NB4 (cell line): ENCODE measurements around the gene AGFG2.
A peak's percentile ranks its signal among the peaks of the same experiment; 100 is the strongest.

Experiments used
- DNase-seq: peaks from one replicate; pipeline ENCODE4 v3.0.0; 2010; ENCODE audit warnings: low read depth
- H3K4me3 ChIP-seq: one replicate; pipeline ENCODE4 v1.5.1; 2011; ENCODE audit warnings: mild to moderate bottlenecking, low read depth, low read length, moderate library complexity
- CTCF ChIP-seq: IDR thresholded peaks from one replicate; pipeline ENCODE4 v1.5.1; 2012; ENCODE audit warnings: low read depth, low read length
- MAX ChIP-seq: IDR thresholded peaks from 2 replicates; pipeline ENCODE4 v1.6.1; 2011; ENCODE audit warnings: low read depth, low read length
- MYC ChIP-seq: IDR thresholded peaks from 2 replicates; pipeline ENCODE4 v1.6.1; 2011; ENCODE audit warnings: low read depth, low read length
- POLR2A ChIP-seq: IDR thresholded peaks from 2 replicates; pipeline ENCODE4 v1.6.1; 2011; ENCODE audit warnings: mild to moderate bottlenecking; ENCODE audit not compliant: insufficient read length; ENCODE audit errors: extremely low read depth

The AGFG2 gene

GRCh38 chr7:100567031-100567730 is 28.2 kb downstream of the AGFG2 start:
- H3K4me3 ChIP-seq, result no peak overlapping the region
- no peak for TF ChIP-seq CTCF
- no peak for TF ChIP-seq MYC
- TF ChIP-seq POLR2A, result no peak
- no peak for DNase-seq

- H3K4me3 ChIP-seq, result no peak overlapping the region
- TF ChIP-seq MAX (no peak), CTCF (no peak), POLR2A (no peak), MYC (no peak)
- peak; percentile 52 for DNase-seq
Measured at GRCh38 chr7:100567751-100568175, 28.8 kb downstream of the AGFG2 start.

GRCh38 chr7:100568176-100568895 is 29.3 kb downstream of the AGFG2 start:
- no peak overlapping the region for H3K4me3 ChIP-seq
- TF ChIP-seq MYC (no peak), MAX (0 out of 2 replicates have a peak, but pooled peaks have one; percentile 42)
- no peak for DNase-seq

- peak; percentile 92 for DNase-seq
- no peak for TF ChIP-seq POLR2A
- TF ChIP-seq CTCF, result peak; percentile 69
- peak overlapping the region; percentile 12 for H3K4me3 ChIP-seq
Measured at GRCh38 chr7:100568896-100569844, 30.2 kb downstream of the AGFG2 start.

GRCh38 chr7:100570954-100571828 is 32.2 kb downstream of the AGFG2 start:
- no peak overlapping the region for H3K4me3 ChIP-seq
- no peak for DNase-seq
- TF ChIP-seq MAX (no peak), POLR2A (no peak), CTCF (no peak), MYC (no peak)
